HepG2 (cell line): ENCODE results near the gene EGLN2. TPM values are rescaled to one million over a fixed set of nuclear protein-coding genes. Genes with fewer than 3 reads are reported as not detected.

Experiments
- ATF1 ChIP-seq: IDR thresholded peaks from 2 replicates; pipeline ENCODE4 v1.6.1; 2016; ENCODE audit warnings: mild to moderate bottlenecking, control low read depth
- GPN1 ChIP-seq: sonication (generic); formaldehyde crosslinking; IDR thresholded peaks from 2 replicates; pipeline ENCODE4 v1.5.1; 2020; ENCODE audit warnings: missing genetic modification reagents, borderline replicate concordance
- GTF3A ChIP-seq: sonication (generic); formaldehyde crosslinking; conservative IDR thresholded peaks from 2 replicates; pipeline ENCODE4 v1.4.0; 2020; ENCODE audit warnings: mild to moderate bottlenecking, missing genetic modification reagents
- KAT2B ChIP-seq: fragments of 150-350 bp; IDR thresholded peaks from 2 replicates; pipeline ENCODE4 v1.6.1; 2014; ENCODE audit warnings: low read depth, low read length, borderline replicate concordance
- KDM4B ChIP-seq: sonication (generic); formaldehyde crosslinking; IDR thresholded peaks from 2 replicates; pipeline ENCODE4 v1.4.0; 2020; ENCODE audit warnings: missing genetic modification reagents
- NR2C2 ChIP-seq: sonication (generic); formaldehyde crosslinking; IDR thresholded peaks from 2 replicates; pipeline ENCODE4 v1.4.0; 2020; ENCODE audit warnings: missing genetic modification reagents, mild to moderate bottlenecking, moderate library complexity, borderline replicate concordance
- REPIN1 ChIP-seq: sonication (generic); formaldehyde crosslinking; IDR thresholded peaks from 2 replicates; pipeline ENCODE4 v1.8.0; 2022; ENCODE audit warnings: missing genetic modification reagents, low read depth, mild to moderate bottlenecking, borderline replicate concordance
- RFX1 ChIP-seq: fragments of 450-650 bp; IDR thresholded peaks from 2 replicates; pipeline ENCODE4 v1.6.1; 2017
- TBL1XR1 ChIP-seq: fragments of 150-350 bp; IDR thresholded peaks from 2 replicates; pipeline ENCODE4 v1.6.1; 2014; ENCODE audit warnings: borderline replicate concordance, low read length; ENCODE audit not compliant: partially characterized antibody
- TCF12 ChIP-seq, 2 experiments: fragments of 450-650 bp in 1 of 2; sonication (generic) in 1 of 2; formaldehyde crosslinking in 1 of 2; IDR thresholded peaks; 2 replicates each; pipeline versions ENCODE4 v1.6.1 to v1.8.0; 2017 to 2022; ENCODE audit warnings: antibody characterized with exemption in 1 of 2, mild to moderate bottlenecking in 1 of 2, missing genetic modification reagents in 1 of 2, moderate library complexity in 1 of 2
- ZBTB40 ChIP-seq, 2 experiments: fragments of 450-650 bp in 1 of 2; sonication (generic) in 1 of 2; formaldehyde crosslinking in 1 of 2; IDR thresholded peaks; 2 replicates each; pipeline versions ENCODE4 v1.6.1 to v1.8.0; 2016 to 2022; ENCODE audit warnings: antibody characterized with exemption in 1 of 2, mild to moderate bottlenecking in 1 of 2, missing genetic modification reagents in 1 of 2
- ZNF441 ChIP-seq: sonication (generic); formaldehyde crosslinking; IDR thresholded peaks from 2 replicates; pipeline ENCODE4 v1.7.0; 2021; ENCODE audit warnings: missing genetic modification reagents, borderline replicate concordance
- ZNF766 ChIP-seq: sonication (generic); formaldehyde crosslinking; IDR thresholded peaks from 2 replicates; pipeline ENCODE4 v1.5.0; 2020; ENCODE audit warnings: missing genetic modification reagents, borderline replicate concordance
- polyA plus RNA-seq, 8 experiments: library from polyadenylated mRNA; depleted of rRNA in 3 of 8; stranded (reverse) in 7 of 8; unstranded in 1 of 8; fragments of >200 nt; fragmentation: Illumina TruSeq in 4 of 8; extraction: Trizol in 4 of 8; gene quantifications; 2 replicates each; pipeline versions ENCODE4 v1.2.1 to v1.2.3, GENCODE V29; 2011 to 2016; ENCODE audit warnings: low read depth in 4 of 8, missing spikeins in 1 of 8, mixed read lengths in 1 of 8; ENCODE audit not compliant: insufficient read depth in 1 of 8
- total RNA-seq, 5 experiments: library from RNA; depleted of rRNA; stranded (reverse); fragments of >200 nt; fragmentation: Illumina TruSeq; extraction: Trizol; gene quantifications; 2 replicates each; pipeline ENCODE4 v1.2.3, GENCODE V29; 2016; ENCODE audit warnings: low read depth in 1 of 5
- TF ChIP-seq, protein P1 (sequence below), 2 experiments: sonication (generic) in 1 of 2; formaldehyde crosslinking in 1 of 2; IDR thresholded peaks; 2 replicates each; pipeline versions ENCODE4 v1.4.0 to v1.6.1; 2016 to 2020; ENCODE audit warnings: borderline replicate concordance in 1 of 2, low read depth in 1 of 2, mild to moderate bottlenecking in 1 of 2, missing genetic modification reagents in 1 of 2

The EGLN2 gene
- total and polyA plus RNA-seq, 2 of the 13 experiments (the other 11 are each of a cell fraction or from before 2014, with no cell fraction given) = 16.5 to 40.8 TPM

GRCh38 chr19:40797963-40798682, 868 bp upstream of the EGLN2 start (continued):
- TF ChIP-seq RFX1 = no peak
- no peak for TF ChIP-seq ZNF766 (CRISPR knock-in tag)
- TF ChIP-seq GTF3A = no peak
- no peak for TF ChIP-seq ZBTB40 (IDR thresholded peaks at IDR 0.05)
- peak; percentile 42; the same call in 1 of the 2 replicates for TF ChIP-seq ZBTB40 (CRISPR knock-in tag; IDR thresholded peaks at IDR 0.05)
- TF ChIP-seq KAT2B = no peak
- TF ChIP-seq, protein P1, sequence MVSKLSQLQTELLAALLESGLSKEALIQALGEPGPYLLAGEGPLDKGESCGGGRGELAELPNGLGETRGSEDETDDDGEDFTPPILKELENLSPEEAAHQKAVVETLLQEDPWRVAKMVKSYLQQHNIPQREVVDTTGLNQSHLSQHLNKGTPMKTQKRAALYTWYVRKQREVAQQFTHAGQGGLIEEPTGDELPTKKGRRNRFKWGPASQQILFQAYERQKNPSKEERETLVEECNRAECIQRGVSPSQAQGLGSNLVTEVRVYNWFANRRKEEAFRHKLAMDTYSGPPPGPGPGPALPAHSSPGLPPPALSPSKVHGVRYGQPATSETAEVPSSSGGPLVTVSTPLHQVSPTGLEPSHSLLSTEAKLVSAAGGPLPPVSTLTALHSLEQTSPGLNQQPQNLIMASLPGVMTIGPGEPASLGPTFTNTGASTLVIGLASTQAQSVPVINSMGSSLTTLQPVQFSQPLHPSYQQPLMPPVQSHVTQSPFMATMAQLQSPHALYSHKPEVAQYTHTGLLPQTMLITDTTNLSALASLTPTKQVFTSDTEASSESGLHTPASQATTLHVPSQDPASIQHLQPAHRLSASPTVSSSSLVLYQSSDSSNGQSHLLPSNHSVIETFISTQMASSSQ (IDR thresholded peaks at IDR 0.05; ENCODE audit: low read depth) = 0 out of 2 replicates have a peak, but pooled peaks have one; percentile 6
- TF ChIP-seq, protein P1 (CRISPR knock-in tag; IDR thresholded peaks at IDR 0.05; ENCODE audit: borderline replicate concordance) = peak; percentile 42; the same call in 1 of the 2 replicates
- TF ChIP-seq NR2C2 = peak; percentile 86
- TF ChIP-seq REPIN1 (CRISPR knock-in tag) = peak; percentile 59; the same call in 1 of the 2 replicates
- TF ChIP-seq ZNF441 = no peak; the same call in 1 of the 2 replicates
- TF ChIP-seq KDM4B (CRISPR knock-in tag) = peak; percentile 54; the same call in 1 of the 2 replicates
- TF ChIP-seq TBL1XR1 = no peak
- TF ChIP-seq TCF12 (IDR thresholded peaks at IDR 0.05) = no peak
- TF ChIP-seq TCF12 (CRISPR knock-in tag; IDR thresholded peaks at IDR 0.05) = peak; percentile 44; the same call in 1 of the 2 replicates
- no peak for TF ChIP-seq GPN1 (CRISPR knock-in tag)
- TF ChIP-seq ATF1 (CRISPR knock-in tag) = no peak
